NCI-H345 (cell line): ENCODE results near the gene SRCIN1.

Experiments used
- DNase-seq: peaks from one replicate; lab custom pipeline; 2025; lab: John Stamatoyannopoulos, UW

SRCIN1 gene

DNA sequence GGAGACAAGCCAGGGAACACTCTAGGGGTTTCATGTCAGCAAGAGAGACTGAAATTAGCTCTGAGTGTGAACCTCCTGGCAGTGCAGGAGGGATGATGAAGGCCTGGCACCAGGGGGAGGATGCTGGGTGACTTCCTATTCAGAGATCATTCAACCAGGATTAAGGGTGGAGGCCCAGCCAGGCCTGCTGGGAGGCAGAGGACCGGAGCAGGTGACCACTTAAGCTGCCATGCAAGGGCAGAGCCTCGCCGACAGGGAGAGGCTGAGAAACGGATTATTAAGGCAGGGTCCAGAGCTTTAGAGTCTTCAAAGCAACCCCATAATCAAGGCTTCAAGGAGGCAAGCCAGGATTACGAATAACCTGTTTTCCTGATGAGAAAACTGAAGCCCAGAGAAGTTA, 10.6 kb upstream of the SRCIN1 start:
- DNase-seq, result no peak

GRCh38 chr17:38613981-38614779, 8.4 kb upstream of the SRCIN1 start:
- no peak for DNase-seq

- DNase-seq, result no peak
Measured at GRCh38 chr17:38613525-38613980, 7.8 kb upstream of the SRCIN1 start.

GRCh38 chr17:38611872-38612376, 6.2 kb upstream of the SRCIN1 start:
- DNase-seq, result no peak

DNA sequence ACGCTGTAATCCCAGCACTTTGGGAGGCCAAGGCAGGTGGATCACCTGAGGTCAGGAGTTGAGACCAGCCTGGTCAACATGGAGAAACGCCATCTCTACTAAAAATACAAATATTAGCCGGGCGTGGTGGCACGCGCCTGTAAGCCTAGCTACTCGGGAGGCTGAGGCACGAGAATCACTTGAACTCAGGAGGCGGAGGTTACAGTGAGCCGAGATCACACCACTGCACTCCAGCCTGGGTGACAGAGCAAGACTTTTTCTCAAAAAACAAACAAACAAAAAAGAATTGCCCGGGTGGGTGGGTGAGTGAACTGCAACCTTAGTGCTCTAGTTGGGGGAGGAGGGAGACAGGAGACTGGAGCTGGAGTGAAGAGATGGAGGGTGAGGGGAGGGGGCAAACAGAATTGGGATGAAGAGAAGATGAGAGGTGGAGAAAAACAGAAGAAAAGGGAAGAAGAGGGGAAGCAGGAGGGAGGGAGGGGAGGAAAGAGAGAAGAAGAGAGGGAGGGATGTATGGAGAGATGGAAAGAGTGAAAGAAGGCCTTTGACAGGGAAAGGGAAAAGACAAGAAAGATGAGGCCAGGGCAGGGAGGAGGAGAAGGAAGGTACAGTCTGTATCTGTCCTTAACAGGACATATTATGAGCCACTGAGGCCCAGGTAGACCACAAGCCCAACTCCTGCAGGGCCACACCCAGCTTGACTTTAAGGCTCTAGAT, 5.5 kb upstream of the SRCIN1 start:
- DNase-seq, result no peak

- DNase-seq, result no peak
Measured at GRCh38 chr17:38609280-38610031, 3.7 kb upstream of the SRCIN1 start.

GRCh38 chr17:38608648-38609047, 2.9 kb upstream of the SRCIN1 start:
- DNase-seq, result peak; percentile 83

DNA sequence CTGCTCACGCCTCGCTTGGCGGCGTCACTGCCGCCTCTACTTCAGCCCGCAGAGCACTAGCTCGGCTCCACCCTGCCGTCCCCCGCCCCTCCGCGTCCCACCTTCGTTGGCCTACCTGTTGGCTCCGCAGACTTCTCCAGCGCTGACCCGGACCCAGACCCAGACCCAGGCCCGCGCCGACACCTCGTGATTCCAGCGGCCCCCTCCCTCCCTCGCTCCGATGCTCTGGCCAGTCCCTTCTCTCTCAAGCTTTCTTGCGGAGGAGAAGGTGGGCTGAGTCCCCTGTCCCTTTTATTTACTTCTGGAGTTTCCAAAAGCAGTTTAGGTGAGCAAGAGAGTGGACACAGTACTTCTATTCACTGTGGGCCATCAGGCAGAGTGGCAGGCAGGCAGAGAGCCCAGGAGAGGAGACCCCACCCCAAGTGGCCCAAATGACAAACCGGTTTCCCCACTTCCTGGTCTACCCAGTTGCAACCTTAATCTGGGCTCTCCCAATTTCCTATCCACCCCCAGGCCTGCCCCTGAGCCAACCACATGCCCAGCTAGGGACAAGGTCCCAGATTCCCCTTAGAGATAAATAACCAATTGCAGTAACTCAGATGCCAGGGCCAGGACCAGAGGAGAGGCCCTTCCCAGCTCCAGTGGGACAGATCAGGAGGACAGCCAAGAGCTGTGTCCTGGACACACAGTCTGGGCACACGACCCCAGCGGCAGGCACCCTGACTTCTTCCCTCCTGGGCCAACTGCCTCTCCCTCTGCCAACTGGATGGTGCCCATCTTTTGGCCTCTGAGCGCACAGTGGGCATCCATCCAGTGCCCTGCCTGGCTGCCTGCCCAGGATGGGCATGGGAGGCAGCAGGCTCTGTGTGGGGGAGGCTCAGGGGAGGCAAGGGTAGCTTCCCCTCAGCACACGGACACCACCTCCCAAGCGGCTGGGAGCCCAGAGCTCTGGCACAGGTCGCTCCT, 1.2 kb upstream of the SRCIN1 start:
- DNase-seq, result no peak

DNA sequence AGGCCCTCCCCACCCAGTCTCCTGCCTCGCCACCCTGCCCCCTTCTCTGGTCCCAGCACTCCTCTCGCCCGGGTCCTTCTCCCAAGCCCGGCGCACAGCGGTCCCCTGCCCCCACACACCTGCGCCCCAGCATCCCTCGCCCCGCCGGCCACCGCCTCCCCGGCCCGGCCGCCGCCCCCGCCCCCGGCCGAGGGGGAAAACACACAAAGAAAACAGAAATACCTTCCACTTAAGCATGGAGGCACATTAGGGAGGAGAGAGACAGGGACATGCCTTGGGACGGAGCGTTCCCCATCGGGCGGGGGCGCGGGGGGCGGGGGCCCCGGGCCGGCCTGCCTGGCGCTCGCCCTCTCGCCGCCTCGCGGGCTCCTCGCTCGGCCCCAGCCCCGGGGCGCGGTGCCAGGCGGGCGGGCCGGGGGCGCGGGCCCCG, 326 bp downstream of the SRCIN1 start:
- no peak for DNase-seq

DNA sequence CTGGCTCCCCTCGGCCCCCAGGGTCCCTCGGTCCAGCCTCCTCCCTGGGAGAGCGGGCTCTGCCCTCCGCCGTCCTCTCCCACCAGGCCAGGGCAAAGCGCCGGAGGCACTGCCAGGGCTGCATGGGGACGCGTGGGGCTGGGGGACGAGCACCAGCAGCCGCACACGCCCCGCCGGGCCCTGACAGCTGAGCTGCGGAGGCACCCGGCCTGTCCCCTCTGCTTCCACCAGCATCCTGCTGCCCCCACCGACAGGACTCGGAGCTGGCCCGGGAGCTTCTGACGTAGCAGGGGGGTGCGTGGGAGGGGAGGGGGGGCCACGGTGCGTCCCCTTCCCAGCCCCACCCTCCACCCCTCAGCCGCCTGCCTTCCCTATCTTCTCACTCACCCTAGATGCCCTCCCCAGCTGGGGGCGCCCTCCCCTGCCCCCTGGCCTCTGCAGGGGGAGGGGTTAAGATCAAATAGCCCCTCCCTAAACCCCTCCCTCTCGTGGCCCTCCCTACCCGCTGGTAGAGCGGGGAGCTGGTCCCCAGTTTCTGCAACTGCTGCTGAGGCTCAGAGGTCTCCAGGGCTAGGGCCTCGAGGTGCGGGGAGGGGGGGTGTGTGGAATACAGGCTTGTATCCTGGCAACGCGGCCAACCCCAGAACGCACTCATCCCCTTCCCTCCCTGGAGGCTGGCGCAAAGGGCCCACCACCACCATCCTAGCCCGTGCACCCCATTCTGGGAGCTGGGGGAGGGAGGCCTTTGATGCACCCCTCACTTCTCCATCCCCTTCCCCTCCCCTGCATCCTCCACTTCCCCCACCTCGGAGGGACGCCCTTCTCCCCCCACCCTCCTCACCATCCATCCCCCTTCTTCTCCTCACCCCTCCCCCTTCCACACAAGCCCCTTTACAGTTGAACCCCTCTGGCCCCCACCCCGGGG, 1.0 kb downstream of the SRCIN1 start:
- DNase-seq, result peak; percentile 23

DNA sequence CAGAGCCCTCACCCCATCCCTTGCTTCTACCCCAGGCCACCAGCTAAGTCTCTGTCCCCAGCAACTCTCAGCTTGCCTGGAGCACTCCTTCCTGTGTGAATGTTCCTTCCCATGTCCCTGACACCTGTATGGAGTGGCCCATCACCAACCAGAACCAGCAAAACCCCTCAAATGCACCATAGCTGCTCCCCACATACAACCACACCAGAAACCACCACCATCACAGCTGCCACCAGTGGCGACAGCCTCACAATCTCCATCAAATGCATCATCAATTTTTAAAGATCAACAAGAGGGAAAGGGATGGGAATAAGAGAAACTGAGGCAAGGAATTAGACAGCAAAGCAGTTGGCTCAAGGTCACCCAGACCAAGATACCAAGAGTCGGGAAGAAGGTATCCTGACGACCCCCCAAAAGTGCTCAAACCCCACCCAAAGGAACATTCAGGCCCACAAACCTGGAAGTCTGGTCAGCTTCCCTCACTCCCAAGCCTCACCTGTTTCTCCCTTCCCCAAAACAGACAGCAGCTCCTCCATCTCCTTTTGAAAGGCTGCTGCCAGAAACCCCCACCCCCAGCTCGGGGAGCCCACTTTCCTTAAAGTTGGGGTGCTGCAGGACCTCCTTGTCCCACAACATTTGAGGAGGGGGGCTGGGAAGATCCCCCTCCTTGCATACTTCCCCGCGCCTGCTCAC, 1.8 kb downstream of the SRCIN1 start:
- no peak for DNase-seq

DNA sequence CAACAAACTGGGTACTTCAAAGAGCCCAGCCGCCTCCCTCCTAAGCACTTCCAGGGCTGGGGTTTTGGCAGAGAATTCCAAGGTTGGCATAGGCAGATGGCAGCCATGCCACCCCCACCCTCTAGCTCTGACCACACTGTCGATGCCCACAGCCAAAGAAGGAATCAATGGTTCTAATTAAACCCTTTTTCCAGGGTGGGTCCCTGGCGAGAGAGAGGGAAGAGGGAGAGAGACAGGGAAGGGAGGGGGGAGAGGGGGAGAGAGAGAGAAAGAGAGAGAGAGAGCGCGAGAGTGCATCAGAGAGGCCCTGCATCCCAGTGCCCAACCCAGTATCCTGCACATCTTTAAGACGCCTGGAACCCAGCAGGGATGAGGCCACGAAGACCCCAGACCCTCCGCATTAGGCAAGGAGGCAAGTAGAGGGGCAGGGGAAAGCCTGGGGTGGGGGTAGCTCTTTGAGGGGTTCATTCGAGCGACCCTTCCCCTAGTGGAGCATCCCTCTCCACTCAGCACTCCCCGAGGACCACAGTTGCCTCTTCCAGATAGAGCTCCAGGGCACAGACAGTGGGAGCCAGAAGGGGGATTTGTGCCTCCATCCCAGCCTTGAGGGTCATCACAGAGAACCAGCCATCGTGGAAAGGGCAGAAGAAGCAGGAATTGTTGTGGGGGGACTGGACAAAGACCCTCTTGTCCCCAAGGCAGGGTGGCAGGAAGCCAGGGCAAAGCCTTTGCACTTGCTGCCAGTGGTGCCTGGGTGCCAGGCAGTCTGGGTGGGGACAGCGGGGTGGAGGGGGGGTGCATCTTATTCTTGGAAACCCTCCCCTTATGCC, 2.6 kb downstream of the SRCIN1 start:
- DNase-seq, result no peak

DNA sequence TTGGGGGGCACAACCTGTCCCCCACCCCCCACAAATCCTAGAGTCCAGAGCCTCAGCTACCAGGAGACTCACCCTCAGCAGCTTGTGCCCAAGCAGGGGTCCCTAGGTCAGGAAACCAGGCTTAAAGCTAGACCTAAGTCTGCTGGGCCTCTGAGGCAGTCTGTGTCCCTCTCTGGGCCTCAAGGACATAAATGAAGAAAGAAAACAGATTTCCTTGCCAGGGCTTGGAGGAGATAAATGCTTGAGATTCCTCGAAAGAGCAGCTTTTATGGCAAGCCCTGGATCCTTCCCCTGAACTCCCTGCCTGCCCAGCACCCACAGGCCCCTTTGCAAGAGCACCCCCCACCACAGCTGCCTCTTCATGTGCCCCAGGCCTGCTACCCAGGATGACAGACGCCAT, 3.3 kb downstream of the SRCIN1 start:
- DNase-seq, result no peak

DNA sequence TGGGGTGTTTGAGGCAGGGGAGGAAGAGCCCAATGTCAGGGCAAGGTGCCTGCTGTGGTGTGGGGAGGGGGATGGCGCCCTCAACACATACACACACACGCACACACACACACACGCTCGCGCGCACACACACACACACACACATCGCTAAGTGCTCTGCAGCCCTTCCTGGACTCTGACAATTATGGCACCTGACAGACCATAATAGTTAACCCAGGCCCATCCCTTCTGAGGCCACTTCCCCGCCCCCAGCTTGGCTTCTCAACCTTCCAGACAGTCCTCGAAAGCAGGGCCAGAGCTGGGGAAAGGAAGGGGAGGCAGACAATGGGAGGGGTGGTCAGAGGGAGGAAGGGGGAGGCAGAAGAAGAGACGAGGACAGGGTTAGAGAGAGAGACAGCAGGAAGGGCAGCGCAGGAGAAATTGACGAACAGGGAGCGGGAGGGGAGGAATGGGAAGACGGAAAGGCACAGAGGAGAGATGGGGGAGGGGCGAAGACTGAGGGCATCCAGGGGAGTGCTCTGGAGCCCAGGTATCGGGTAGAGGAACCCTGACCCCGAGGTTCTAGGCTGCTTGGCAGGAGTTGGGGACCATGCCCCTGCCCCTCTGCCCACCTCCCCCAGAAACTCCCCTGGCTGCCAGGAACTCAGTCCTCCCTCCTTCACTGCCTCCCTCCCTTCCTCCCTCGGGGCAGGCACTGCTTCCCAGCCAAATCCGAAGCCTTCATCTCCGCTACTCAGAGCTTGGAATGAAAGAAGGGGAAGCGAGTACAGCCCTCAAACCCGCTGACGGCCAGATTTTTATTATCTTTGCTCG, 4.0 kb downstream of the SRCIN1 start:
- no peak for DNase-seq

DNA sequence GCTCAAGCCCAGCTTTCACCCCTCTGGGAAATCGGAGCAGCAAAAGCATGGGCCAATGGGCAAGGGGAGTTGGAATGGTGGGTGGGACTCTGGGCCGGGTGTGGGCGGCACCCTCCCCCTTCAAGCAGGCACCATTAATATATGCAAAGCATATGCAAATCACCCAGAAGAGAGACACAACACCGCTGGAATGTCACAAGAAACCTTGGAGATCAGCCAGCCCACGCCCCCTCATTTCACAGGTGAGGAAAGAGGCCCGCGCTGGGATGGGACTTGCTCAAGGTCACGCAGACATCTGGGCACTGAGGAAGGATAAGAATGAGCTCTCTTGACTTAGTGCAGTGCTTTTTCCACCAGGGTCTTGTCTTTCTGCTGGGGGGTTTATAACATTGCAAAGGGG, 4.8 kb downstream of the SRCIN1 start:
- DNase-seq, result no peak

DNA sequence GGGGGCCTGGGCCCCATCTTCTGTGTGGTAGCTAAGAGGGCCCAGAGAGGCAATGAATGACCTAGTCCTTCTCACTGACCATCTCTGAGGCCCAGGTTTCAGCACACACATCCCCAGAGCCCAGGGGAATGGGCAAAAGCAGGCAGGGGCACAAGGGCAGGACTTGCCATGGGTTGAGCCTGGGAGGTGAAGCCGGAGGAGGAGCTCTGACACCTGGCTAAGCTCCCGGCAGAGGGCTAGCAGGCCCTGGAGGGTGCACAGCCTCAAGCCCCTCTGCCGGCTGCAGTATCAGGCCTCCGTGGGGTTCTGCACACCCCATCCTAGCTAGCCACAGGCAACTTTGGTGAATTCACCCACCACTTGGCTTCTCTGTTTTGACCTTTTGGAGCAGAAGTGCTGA, 5.3 kb downstream of the SRCIN1 start:
- no peak for DNase-seq

GRCh38 chr17:38599398-38599856, 6.3 kb downstream of the SRCIN1 start:
- no peak for DNase-seq

GRCh38 chr17:38598995-38599394, 6.8 kb downstream of the SRCIN1 start:
- no peak for DNase-seq
